NCI-H146 treated with DMSO at 0.1 percent for 48 hours (cell line): ENCODE measurements around the gene SLC25A52.
A peak's percentile ranks its signal among the peaks of the same experiment; 100 is the strongest.
"Not testable (repeated sequence)": the region's sequence is repeated elsewhere in the genome, so short reads cannot be mapped to it uniquely, and the experiment has no call there.

Source experiments
- DNase-seq: peaks from one replicate; lab custom pipeline; 2025; ENCODE audit not compliant: unreplicated experiment; lab: John Stamatoyannopoulos, UW

The SLC25A52 gene

DNA sequence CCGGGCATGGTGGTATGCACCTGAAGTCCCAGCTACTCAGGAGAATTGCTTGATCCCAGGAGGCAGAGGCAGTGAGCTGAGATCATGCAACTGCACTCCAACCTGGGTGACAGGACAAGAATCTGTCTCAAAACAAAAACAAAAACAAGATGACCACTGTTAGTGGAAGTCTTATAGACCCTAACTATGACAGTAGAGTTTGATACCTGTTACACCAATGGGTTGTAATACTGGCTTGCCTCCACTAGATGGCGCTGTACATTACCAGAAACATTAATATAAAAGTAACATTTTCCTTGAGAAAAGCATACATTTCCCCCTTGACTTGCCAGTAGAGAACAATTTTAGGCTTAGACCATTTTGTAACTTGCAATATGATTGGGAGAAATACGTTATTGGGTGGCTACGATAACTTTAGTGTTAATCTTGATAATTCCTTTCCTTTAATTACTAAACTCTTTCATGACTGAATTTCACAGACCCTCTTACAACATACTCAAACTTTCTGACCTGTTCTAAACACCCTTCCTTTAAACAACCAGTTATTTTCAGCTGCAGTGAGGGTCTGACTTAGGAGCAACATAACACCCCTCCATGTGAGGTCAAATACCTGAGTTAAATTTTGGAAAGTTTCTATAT lies 19.5 kb downstream of the SLC25A52 start:
- DNase-seq: peak; percentile 3

DNA sequence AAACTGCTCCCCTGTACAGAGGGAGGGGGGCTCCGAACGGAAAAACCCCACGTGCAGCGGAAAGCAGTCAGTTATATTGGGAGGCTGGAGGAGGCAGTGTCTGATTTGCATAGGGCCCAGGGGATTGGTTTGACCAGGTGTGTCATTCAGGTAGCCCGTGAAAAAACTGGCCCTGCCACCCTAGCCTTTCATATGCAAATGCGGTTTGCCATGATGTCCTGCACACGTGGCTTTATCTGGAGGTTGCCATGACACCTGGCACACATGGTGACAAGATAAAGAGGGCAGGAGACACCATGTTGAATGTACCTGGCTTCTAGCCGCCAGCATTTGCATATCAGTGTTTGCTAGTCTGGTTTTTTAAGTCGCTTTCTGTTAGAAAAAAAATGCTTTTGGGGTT lies 20.5 kb downstream of the SLC25A52 start:
- peak; percentile 57 for DNase-seq

DNA sequence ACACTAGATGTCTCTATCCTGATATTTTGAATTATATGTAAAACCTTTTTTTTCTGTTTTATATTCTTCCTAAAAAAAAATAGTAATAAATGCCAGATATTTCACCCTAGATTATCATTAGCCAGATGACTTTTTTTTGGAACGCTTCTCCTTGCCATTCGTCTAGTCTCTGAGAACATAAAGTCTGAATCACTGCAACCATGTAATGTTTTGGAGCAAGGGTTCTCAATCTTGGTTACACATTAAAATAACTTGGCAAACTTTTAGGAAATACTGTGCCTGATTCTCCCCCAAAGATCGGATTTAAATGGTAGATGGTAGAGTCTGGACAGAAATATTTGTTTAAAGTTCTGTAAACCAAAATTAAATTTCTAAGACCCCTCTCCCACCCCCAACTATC lies 21.0 kb downstream of the SLC25A52 start:
- no peak for DNase-seq

DNA sequence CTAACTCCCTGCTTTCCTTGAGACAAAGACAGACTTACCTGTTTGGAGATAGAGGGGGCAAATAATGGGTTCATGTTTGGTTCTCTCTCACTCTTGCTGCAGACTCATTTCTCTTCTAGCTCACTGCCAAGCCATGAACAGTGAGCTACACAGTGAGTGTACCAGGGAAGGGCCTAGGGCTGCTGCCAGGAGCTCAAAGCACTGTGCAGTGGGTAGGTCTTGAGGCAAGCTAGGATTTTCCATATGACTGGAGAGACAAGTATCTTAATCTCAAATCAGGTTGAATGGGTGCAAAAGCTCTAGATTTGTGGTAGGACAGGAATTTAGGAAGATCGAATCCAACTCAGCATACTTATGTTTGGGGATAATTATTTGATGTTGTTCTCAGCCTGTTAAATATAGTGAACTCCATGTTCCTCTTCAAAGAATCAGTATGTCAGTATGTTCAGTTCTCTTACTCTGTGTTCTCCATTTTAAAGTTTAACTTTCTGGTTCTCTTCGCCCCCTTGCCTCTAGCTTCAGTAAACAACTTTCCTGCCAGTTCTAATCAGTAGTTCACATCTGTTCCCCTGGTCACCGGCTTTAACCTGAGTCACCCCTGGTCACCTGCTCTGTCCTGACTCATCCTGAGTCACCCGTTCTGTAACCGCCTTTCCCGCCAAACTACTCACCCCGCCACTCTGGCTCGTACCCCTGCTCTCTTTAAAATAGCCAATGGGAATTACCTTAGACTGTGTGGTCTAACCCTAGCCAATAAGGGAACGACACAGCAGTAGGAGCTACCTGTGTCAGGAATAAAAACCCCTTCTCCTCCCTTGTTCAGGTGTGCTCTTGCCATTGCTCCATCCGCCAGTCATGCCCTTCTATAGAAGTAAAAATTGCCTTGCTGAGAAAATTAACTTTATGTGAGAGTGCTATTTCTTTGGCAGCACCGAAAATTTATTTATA lies 21.9 kb downstream of the SLC25A52 start:
- no peak for DNase-seq

DNA sequence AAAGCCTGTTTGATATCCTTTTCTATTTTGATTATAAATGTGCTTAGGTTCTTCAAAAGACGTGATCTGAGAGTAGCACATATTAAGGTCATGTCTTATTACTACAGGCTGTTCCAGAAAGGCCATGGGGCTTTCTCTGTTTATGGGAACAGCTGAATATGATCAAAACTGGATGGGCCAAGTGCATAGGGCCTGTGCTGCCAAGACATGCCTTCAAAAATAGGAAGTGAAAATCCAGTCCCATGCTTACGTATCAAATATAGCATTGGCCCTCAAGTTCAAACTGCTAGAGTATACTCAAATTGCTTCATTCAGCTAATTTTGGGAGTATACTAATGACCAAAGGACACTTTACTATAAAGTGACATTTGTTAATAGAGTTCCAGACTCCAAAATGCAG lies 24.1 kb downstream of the SLC25A52 start:
- DNase-seq: no peak

DNA sequence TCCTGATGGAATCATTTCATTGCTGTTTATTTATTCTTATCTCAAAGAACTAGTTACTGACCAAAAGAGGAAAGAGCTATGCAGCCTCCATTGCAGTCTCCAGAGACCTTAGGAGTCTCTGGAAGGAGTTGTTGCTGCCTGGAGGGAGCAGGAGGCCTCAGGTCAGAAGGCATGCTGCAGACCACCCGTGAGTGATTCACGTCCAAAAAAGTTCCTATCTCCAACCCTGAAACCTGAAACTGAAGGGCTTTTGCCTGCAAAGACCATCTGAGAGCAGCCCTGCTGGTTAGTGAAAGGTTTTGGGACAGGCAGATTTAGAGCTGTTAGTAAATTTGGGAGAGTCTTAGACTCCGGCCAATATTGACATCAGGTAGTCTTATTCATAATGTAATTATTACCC lies 29.1 kb downstream of the SLC25A52 start:
- DNase-seq: no peak

DNA sequence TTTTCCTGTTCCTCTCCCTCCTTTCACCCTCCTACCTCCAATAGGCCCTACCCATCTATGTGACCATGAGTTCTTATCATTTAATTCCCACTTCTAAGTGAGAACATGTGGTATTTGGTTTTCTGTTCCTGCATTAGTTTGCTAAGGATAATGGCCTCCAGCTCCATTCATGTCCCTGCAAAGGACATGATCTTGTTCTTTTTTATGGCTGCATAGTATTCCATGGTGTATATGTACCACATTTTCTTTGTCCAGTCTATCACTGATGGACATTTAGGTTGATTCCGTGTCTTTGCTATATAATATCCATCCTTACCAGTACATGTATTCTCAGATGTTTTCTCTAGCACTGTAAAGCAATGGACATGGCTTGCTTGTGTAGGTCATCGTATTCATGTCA lies 31.5 kb downstream of the SLC25A52 start:
- not testable (repeated sequence) for DNase-seq

DNA sequence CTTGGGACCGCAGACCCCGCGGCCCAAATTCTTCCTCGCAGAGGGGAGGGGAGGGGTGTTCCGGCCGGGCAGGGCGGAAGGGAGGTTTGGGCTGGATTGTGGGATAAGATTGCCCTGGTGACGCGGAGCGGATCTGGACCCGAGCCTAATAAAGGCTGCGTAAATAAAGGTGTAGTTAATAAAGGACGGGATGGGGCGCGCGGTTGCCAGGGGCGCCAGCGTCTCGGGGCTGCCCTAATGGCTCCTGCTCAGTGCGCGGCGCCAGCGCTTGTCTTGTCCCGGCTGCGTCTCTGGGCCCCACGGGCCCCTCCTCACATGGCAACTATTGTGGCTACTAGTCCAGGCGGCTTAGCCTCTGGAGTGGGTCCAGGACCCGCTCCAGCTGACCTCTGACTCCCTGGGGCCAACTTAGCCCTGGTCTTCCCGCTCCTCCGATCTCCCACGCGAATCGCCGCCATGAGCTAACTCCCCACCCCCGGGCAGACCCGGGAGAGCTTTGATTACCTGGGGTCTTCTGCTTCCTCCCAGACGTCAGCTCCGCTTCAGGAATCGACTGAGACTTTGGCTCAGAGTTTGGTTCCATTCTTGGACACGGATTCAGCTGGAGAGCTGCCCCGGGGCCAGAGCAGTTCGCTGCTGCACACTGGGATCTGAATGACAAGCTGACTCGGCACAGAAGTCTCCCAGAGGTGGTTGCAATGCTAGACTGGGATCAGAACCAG lies 36.5 kb downstream of the SLC25A52 start:
- no peak for DNase-seq

DNA sequence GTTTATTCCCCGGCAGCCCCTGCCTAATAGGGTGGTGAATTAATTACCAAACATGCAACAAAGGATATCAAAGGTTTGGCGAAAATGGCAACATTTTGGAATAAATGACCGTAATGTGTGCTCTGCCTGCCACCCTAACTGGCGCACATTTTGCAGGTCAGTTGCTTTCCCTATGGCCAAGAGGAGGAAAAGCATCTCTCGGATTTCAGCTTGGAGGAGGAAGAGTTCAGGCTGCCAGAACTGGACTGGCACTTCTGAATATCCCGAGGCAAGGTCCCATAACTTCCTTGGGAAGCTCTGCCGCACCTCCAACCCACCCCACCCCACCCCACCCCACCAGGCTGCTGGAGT lies 37.1 kb downstream of the SLC25A52 start:
- DNase-seq: no peak

DNA sequence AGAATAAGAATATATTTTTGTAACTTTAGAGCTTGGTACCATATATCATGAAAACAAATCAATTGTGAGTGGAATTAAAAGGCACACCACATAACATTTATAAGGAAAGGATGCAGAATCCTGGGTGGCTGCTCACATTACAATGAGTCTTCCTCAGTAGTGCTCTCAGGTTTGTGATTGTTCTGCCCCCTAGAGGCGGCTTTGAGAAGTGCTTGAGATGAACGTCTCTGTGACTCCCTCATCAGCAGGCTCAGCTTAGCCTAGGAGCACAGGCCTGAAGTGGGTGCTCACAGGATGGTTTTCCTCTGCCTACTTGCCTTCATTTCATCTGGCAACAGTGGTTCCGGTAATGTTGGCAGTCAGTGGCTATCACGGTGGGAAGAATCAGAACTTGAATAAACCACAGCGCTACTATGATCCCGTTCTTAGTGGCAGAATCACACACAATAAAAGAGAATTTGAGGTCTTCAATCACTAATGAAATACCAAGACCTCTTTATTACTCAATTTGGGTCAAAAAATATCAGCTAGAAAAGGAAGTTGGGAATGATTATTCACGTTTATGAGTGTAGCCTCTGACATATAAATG lies 38.2 kb downstream of the SLC25A52 start:
- DNase-seq: peak; percentile 60

DNA sequence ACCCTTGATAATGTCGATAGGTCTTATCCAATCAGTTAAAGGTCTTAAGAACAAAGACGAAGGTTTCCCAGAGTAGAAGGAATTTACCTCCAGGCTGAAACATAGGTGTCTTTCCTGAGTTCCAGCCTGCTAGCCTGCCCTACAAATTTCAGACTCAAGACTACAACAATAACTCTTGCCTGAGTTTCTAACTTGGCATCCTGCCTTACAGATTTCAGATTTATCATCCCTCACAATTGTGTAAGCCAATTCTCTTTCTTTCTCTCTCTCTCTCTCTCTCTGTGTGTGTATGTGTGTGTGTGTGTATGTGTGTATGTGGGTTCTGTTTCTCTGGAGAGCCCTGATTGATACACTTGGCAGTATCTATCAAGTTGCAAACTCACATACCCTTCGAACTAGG lies 39.1 kb downstream of the SLC25A52 start:
- DNase-seq: no peak

DNA sequence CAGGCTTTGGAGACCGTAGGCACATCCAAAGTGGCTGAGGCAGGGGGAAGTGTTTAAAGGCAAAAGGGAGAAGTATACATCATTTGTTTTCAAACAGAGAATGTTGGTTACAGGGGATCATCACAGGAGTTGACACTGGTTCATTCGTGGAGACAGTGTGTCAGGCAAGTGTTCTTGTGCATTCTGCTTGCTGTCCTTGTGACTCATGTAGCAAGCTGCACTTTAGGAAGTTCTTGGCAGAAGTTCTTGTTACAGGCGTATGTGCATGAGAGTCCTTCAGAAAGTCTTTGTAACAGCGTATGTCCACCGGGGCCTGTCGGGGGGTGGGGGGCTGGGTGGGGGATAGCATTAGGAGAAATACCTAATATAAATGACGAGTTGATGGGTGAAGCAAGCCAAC lies 39.8 kb downstream of the SLC25A52 start:
- DNase-seq: no peak

DNA sequence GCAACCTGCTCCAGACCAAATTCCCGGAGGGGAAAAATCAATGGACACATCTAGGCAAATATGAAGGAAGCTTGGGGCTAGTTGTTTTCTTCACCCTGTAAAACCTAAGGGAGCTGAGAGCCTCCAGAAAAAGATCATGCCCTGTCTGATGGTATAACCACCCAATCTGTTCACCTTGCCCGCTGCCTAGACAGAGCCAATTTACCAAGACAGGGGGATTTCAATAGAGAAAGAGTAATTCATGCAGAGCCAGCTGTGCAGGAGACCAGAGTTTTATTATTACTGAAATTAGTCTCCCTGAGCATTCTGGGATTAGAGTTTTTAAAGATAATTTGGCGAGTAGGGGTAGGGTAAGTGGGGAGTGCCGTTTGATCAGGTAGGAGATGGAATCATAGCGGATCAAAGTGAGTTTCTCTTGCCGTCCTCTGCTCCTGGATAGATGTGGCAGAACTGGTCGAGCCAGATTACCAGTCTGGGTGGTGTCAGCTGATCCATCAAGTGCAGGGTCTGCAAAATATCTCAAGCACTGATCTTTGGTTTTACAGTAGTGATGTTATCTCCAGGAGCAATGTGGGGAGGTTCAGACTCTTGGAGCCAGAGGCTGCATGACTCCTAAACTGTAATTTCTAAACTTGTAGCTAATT lies 41.2 kb downstream of the SLC25A52 start:
- DNase-seq: no peak

DNA sequence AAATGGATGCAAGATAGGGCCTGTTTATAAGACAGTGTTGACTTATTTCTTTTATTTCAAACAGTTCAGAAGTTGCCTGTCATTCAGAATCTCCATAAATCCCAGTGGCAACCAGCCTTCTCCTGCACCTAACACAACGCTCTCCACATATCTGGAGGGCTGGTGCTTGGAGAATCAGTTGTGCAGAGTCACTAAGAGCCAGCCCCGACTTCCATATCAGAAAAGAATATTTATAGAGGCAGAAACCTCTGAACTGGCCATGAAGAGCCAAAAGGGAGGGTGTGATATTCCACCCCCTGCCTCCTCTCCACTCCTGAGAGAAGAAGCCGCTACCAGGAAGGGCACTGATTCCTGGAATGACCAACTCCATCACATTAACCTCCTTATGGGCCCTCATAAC lies 42.3 kb downstream of the SLC25A52 start:
- no peak for DNase-seq

DNA sequence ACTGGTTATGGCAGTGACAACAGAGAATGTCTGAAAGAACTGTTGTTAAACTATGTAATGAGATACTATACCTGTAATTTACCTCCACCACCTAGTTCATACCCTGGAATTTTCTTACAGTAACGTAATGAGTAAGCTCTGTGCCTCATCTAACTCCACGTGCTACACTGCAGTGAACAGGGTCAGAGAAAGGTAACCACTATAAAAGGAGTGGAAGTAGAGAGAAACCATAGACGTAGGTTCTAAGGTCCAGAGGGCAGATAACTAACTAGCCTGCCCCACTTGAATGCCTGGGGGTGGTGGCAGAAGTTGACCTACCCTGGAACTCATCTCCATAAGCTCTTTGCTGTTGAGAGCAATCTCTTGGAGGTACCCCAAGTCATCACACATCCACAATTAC lies 44.3 kb downstream of the SLC25A52 start:
- no peak for DNase-seq

DNA sequence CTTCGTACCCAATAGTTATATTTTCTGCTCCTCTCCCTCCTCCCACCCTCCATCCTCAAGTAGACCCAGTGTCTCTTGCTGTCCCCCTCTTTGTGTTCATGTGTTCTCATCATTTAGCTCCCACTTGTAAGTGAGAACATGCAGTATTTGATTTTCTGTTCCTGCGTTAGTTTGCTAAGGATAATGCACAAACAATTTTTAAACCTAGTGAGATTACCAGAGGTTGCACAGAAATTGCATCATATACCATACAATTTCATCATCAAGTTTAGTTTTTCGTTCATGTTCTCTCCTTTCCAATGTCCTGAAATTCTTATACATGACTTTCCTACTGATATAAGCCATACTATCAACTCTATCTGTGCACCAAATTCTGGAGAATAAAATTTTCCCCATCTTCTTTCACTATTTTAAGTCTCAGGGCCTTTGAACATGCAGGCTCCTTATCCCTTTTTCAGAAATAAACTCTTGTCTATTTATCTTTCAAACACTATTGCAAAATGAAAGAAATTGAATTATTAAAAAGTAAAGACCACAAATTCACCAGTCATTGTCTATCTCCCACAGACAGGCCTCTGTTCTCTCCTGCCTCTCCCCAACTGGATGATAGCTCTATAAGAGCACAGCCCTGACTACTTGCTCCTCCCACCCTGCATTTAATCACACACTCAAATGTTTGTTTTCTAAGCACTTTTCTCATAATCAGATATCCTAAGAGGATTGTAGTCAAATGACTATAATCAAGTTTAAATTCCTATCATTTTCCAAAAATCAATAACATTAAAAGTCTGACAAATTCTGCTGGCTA lies 49.1 kb downstream of the SLC25A52 start:
- no peak for DNase-seq

DNA sequence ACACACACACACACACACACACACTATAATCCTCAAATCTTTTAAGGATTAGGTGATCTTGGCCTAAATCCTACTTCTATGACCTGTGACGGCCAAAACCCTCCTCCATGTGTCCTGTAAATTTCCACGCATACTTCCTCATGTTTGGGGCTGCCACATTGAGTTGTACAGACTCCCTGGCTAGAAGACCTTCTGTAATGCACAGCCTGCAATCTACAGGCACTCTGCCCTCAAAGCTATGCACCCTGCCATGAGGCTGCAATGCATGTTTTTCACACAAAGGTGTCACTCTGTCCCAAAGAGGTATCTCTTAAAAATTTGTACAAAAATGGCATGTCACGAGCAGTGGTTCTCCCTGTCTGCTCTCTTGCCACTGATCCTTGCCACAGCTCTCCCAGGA lies 49.9 kb downstream of the SLC25A52 start:
- DNase-seq: no peak
